ENCODE measurements around the gene CDK14. TPM values are rescaled to one million over a fixed set of nuclear protein-coding genes. Genes with fewer than 3 reads are reported as not detected.

Gene CDK14
- total and polyA plus RNA-seq, 8 donors: 0.58 to 43.9 (median 12.2) TPM

DNA sequence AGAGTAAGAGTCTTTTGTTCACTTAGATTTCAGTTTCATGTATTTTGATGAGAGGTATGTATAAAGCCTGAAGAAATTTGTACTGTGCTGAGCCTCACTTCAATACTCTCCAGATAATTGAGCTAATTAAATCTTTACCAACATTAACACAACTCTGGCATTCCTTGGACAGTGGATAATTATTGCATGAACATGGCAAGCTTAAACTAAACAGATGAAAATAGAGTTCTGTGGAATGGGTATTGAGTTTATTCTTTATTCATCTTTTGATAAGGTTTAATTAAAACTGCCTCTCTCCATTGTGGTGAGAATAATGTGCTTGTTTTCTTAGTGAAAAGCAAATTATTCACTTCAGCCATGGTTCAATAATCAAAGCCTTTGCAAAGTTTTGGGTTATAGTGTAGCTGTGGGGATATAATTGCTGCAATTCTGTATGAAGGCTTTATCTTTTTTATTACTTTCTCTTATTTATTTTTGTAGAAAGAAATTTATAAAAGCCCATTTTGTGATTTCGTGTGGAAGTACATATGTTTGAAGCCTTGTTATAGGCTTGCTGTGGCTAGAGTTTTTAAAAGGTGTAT, 541.8 kb downstream of the CDK14 start:
- no peaks in the 10 kb centered on the region for H3K9me3 ChIP-seq
- no peaks in the 10 kb centered on the region for H3K27me3 ChIP-seq
- no peak overlapping the region for H3K27ac ChIP-seq
- no peak for TF ChIP-seq EP300 (IDR thresholded peaks at IDR 0.05)
- TF ChIP-seq, protein P1, sequence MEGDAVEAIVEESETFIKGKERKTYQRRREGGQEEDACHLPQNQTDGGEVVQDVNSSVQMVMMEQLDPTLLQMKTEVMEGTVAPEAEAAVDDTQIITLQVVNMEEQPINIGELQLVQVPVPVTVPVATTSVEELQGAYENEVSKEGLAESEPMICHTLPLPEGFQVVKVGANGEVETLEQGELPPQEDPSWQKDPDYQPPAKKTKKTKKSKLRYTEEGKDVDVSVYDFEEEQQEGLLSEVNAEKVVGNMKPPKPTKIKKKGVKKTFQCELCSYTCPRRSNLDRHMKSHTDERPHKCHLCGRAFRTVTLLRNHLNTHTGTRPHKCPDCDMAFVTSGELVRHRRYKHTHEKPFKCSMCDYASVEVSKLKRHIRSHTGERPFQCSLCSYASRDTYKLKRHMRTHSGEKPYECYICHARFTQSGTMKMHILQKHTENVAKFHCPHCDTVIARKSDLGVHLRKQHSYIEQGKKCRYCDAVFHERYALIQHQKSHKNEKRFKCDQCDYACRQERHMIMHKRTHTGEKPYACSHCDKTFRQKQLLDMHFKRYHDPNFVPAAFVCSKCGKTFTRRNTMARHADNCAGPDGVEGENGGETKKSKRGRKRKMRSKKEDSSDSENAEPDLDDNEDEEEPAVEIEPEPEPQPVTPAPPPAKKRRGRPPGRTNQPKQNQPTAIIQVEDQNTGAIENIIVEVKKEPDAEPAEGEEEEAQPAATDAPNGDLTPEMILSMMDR (IDR thresholded peaks at IDR 0.05): no peak
- no peak for TF ChIP-seq POLR2AphosphoS5 (IDR thresholded peaks at IDR 0.05)
- TF ChIP-seq POLR2A (IDR thresholded peaks at IDR 0.05): no peak
- H3K4me1 ChIP-seq: peaks cover 0 to 4% (median 0%) of the 10 kb centered on the region in 4 donors
- H3K4me3 ChIP-seq: no peak overlapping the region
- DNase-seq: no peak
- intact Hi-C loops (cut with DNase I; ENCODE audit: low total_unique reads): no loop called here
- 61 to 84% (median 76%) methylated on average over 1 of the region's 1 CpG for WGBS, 5 donors
- H3K36me3 ChIP-seq: no peaks in the 10 kb centered on the region

DNA sequence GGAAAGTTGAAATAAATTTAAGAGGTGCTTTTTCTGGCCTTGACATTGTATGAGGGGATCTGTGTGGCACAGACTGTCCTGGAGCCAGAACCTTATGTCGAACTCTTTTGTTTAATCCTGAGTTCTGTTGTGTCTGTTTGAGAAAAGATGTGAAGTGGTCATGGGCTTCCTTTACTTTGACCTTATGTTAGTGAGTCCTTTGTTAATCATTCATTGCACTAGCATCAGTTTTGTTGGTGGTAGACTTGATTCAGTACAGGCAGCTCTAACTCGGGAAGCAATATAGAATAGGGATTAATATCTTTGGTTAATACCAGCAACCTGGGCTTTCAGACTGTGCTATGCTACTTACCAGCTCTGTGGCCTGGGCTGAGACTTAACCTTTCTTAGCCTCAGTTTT, 544.2 kb downstream of the CDK14 start:
- no peak for DNase-seq
- no peaks in the 10 kb centered on the region for H3K9me3 ChIP-seq
- H3K27me3 ChIP-seq: no peaks in the 10 kb centered on the region
- no peak overlapping the region for H3K4me3 ChIP-seq
- no peaks in the 10 kb centered on the region for H3K36me3 ChIP-seq
- H3K4me1 ChIP-seq: peaks cover 0 to 4% (median 0%) of the 10 kb centered on the region in 4 donors
- TF ChIP-seq, protein P1 (IDR thresholded peaks at IDR 0.05): no peak
- no peak for TF ChIP-seq EP300 (IDR thresholded peaks at IDR 0.05)
- WGBS, 5 donors: 69 to 89% (median 82%) methylated on average over 2 of the region's 2 CpGs
- intact Hi-C loops (cut with DNase I; ENCODE audit: low total_unique reads): no loop called here
- no peak overlapping the region for H3K27ac ChIP-seq

DNA sequence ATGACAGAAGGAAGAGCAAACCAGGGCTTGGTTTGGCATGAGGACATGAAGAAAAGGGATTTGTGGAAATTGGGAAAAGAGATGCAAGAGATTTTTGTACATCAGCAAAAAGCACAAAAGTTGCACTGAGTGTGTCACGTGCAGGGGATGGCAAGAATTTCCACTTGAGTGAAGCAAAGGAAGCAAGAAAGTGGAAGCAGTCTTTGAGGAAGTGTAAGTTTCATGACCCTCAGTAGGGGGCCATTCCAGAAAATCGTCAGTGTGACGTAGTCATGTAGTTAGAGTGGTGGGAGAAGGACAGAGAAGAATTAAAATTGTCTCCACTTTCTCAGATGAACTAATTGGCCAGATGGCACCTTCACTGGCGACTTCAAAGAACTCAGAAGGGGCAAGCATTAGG, 544.9 kb downstream of the CDK14 start:
- Histone ChIP-seq H3K36me3 (no peaks in the 10 kb centered on the region), H3K4me3 (no peak overlapping the region), H3K9me3 (no peaks in the 10 kb centered on the region), H3K27ac (no peak overlapping the region), H3K4me1 (peaks cover 0 to 4% (median 0%) of the 10 kb centered on the region in 4 donors), H3K27me3 (no peaks in the 10 kb centered on the region)
- TF ChIP-seq, protein P1 (IDR thresholded peaks at IDR 0.05): no peak
- TF ChIP-seq POLR2A (IDR thresholded peaks at IDR 0.05): no peak
- no peak for TF ChIP-seq POLR2AphosphoS5 (IDR thresholded peaks at IDR 0.05)
- no peak for TF ChIP-seq EP300 (IDR thresholded peaks at IDR 0.05)
- intact Hi-C loops (cut with DNase I; ENCODE audit: low total_unique reads): no loop called here
- DNase-seq: no peak
- 58 to 78% (median 68%) methylated on average over 4 of the region's 4 CpGs for WGBS, 5 donors

DNA sequence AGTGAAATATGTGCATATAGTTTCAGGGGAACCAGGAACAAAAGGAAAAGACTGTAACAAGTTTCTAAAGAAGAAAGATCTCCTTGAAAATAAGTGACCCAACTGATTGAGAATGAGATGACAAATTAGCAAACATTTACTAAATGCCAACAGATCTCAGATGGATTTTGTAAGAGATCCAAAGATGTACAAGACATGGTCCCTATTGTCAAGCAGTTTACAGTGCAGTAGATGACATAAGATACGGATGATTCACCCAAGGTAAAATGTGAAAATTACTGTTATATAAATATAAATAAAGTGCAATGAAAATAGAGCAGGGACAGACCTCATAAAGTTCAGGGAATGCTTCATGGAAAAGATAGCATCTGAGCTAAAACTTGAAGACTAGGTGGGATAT, 546.6 kb downstream of the CDK14 start:
- Histone ChIP-seq H3K4me1 (no peaks in the 10 kb centered on the region), H3K27ac (no peak overlapping the region), H3K4me3 (no peak overlapping the region), H3K27me3 (no peaks in the 10 kb centered on the region), H3K9me3 (no peaks in the 10 kb centered on the region), H3K36me3 (no peaks in the 10 kb centered on the region)
- intact Hi-C loops (cut with DNase I; ENCODE audit: low total_unique reads): no loop called here
- WGBS, 5 donors: 69 to 98% (median 92%) methylated on average over 1 of the region's 1 CpG
- no peak for DNase-seq
- TF ChIP-seq POLR2A (IDR thresholded peaks at IDR 0.05) (no peak), POLR2AphosphoS5 (IDR thresholded peaks at IDR 0.05) (no peak), EP300 (IDR thresholded peaks at IDR 0.05) (no peak)
- TF ChIP-seq, protein P1 (IDR thresholded peaks at IDR 0.05): no peak

Data from stomach (tissue), 9 donors.